NOMO-1 treated with dmso at 0.1 percent for 144 hours (cell line): ENCODE results near the gene ZC3H12D.
"Not testable (repeated sequence)": the region's sequence is repeated elsewhere in the genome, so short reads cannot be mapped to it uniquely, and the experiment has no call there.

Experiments
- DNase-seq: peaks from one replicate; lab custom pipeline; 2025; ENCODE audit not compliant: unreplicated experiment; lab: John Stamatoyannopoulos, UW

ZC3H12D gene

GRCh38 chr6:149460249-149460648 is 24.6 kb downstream of the ZC3H12D start:
- DNase-seq, result not testable (repeated sequence)

DNA sequence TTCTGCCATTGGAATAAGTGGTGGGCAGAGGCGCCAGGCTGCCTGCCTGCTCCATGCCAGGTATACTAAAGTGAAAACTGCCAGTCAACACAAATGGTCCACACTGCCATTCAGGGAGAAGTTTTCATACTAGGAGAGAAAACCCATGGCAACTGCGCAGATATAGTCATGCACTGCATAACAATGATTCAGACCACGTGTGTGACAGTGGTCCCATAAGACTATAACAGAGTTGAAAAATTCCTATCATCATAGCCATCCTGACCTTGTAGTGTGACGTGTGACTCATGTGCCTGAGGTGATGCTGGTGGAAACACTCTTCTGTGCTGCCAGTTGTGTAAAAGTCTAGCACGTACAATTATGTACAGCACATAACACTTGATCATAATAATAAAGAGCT is 25.1 kb downstream of the ZC3H12D start:
- DNase-seq, result no peak

DNA sequence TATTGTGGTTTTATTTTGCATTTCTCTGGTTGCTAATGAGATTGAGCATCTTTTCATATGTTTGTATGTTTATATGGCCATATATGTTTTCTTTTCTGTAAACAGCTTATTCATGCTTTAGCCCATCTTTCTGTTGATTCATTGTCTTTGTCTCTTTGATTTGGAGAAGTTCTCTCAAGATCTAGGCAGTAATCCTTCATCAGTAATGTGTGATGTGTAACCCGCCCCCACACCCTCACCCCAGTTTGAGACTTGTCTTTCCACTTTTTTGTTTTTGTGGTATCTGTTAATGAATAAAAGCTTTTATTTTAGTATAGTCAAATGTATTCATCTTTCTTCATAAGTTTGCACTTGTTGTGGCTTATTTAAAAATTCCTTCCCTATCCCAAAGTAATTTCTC is 26.0 kb downstream of the ZC3H12D start:
- DNase-seq, result no peak

GRCh38 chr6:149458196-149458595 is 26.6 kb downstream of the ZC3H12D start:
- no peak for DNase-seq

DNA sequence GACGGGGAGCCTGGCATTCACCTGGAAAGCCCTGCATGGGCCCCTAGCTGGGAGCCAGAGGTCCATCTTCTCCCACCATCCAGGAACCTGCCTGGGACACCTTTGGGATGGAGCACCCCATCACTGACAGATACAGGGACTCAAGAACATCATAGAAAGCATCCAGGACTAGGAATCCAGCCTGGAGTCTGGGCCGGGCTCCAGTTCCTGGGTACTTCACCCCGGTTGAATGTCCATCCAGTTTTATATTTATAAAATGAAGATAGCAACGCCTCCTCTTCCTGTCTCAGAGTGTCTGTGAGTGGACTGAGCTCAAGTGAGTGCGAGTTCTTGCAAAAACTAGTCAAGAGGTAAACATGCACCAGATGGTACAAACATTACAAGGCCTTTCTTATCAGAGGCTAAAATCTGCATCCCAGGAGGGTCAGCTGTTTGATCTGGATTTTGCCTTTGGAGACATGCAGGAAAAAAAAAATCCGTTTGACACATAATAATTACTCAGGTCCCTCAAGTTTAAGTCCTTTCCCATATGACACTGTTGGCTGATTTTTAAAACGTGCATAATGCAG is 27.4 kb downstream of the ZC3H12D start:
- DNase-seq, result no peak

- DNase-seq, result no peak
Measured at GRCh38 chr6:149456311-149457021, 28.3 kb downstream of the ZC3H12D start.

GRCh38 chr6:149455031-149455732 is 29.6 kb downstream of the ZC3H12D start:
- no peak for DNase-seq

DNA sequence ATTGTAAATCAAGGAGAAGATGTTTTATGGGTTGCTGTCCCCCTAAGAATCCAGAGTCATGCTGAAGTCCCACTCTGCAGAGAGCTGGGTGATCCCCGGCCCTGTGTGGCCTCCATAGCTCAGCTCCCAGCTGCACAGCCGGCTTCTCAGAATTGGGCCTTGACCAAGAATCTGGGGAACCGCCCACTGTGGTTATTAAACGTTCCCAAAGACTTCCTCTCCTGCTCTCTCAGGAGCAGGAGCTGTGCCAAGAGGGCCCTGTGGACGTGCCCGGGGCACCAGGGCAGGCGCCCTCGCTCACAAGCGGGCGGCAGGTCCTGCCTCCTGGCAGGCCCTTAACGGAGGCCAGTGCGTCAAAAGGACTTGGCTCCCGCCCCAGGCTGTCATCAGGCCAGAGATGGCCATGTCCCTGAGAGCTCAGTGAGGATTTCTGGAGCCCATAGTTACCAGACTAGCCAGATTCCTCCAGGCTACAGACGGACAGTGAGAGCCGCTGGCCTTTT is 30.4 kb downstream of the ZC3H12D start:
- no peak for DNase-seq

DNA sequence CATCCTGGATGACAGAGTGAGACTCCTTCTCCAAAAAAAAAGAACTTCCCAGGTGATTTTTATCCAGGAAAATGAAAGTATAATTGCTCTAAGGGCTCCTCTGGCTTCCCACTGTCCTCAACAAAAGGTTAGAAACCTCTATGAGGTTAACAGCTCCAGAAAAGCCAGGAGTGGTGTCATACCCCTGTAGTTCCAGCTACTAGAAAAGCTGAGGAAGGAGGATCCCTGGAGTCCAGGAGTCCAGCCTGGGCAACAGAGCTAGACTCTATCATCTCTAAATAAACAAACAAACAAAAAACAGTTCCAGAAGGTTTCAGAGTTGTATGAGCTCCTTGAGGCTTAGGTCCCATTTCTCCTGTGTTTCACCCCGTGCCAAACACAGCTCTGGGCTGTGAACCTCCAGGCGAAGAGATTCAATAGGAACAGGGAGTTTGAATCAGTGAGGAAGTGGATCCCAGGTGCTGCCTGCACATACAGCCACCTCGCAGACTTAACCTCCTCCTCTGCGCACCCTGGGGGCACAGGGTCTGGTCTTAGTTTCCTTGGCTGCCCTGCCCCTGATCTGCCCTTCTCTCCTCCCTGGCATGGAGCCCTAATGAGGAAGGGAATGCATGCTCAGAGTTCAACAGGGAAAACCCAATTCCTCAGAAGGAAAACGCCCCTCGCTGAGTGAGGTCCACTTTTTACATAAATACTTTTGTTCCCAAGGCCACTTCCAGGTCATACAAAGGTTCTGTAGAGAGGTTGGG is 31.0 kb downstream of the ZC3H12D start:
- no peak for DNase-seq

- no peak for DNase-seq
Measured at GRCh38 chr6:149452037-149452939, 32.5 kb downstream of the ZC3H12D start.

DNA sequence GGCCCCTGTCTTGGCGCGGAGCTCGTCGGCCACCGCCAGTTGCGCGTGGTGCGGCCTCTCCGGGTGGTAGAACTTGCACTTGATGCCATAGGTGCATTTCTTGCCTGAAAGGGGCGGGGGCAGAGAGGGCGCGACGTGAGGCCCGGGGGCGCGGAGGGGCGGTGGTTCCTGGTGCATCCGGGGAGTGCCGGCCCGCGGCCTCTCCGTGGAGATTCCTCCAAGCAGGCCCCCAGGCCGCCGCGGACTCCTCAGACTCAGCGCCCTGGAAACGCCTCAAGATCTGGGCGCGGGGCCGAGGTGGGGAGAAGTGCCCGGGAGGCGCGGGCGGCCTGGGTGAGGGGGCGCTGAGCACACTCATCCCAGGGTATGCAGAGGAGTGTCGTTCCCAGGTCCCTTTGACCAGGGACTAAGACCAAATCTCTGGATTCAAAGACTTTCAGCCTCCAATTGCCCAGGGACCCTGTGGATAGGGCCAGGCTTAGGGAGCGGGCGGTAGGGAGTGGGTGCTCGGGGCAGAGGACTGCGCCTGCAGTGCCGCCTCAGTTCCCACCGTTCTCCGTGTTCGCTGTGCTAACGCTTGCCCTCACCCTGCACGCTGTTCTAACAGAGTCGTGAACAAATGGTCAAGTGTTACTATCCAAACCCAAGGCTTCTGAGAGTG is 33.3 kb downstream of the ZC3H12D start:
- no peak for DNase-seq

GRCh38 chr6:149450679-149451375 is 34.0 kb downstream of the ZC3H12D start:
- DNase-seq, result no peak

DNA sequence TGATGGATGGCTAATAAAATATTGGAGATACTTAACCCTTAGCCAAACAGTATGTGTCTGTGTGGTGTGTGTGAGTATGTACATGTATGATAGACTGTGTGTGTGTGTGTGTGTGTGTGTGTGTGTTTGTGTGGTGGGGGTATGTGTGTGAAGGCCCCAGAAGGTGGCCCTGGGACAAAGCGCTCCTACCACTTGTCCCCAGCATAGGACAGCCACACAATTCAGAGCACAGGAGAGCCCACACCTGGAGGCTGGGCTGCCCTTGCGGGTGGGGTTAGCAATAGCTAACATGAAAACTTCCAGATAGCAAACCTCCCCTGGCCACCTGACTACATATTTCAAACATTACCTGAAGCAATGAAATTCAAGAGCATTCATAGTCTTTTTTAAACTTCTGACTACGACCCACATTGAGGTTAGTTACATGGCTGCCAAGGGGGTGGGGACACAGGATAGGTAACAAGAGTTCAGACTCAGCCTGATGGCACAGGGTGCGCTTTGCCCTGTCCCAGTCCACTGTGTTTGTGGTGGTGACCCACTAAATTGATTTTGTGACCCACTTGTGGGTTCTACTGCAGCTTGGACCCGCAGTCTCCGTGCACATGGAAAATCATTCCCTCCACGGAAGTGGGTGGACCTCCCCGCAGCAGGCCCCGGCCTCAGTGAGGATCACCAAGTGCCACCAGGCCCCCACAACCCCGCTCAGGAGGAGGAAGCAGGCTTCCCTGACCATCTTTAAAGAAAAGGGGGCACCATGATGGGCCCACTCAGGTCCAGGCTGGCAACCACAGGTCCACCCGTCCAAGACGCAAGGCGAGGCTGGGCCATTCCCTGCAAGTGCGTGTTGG is 34.8 kb downstream of the ZC3H12D start:
- DNase-seq, result no peak

DNA sequence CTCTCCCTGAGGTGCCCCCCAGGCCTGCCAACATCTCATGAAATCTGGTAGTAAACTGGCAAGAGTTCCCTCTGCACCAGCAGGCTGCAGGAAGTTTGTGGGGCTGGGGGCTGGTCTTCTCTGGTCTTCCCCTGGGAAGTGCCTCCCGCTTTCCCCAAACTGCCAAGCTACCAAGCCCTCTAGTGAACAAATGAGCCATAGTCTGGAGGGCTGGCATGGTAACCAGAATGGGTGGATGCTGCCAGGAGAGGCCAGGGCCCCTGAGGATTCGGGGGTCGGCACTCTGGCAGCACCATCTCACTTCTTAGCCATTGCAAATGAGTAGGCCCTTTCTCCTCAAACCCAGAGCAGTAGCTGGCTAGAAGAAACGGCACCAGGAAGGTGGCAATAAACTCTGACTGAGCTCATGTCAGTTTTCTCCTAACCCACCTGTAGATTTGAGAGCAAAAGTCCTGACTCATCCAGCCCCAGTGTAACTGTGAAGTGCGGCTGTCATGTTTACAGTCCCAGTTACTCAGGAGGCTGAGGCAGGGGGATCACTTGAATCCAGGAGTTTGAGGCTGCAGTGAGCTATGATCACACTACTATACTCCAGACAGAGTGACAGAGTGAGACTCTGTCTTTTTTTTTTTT is 35.9 kb downstream of the ZC3H12D start:
- DNase-seq, result no peak

- no peak for DNase-seq
Measured at GRCh38 chr6:149446791-149447376, 37.9 kb downstream of the ZC3H12D start.

DNA sequence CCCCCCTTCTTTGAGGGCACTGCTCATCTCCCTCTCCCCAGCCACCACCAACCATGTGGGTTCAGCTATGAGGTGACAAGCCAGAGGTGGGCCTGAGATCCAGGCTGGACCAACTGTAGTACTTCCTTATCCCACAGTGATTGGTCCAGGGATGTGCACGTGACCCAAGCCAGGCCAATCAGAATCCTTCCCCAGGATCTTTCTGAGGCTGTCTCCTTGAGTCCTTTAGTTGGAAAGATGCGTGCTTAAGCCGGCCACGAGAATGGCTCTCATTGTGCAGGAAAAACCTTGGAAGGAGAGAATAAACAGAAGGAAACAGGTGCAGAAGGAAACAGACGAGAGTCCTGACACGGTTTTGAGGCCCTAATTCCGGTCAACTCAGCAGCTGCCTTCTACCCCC is 39.2 kb downstream of the ZC3H12D start:
- DNase-seq, result no peak

DNA sequence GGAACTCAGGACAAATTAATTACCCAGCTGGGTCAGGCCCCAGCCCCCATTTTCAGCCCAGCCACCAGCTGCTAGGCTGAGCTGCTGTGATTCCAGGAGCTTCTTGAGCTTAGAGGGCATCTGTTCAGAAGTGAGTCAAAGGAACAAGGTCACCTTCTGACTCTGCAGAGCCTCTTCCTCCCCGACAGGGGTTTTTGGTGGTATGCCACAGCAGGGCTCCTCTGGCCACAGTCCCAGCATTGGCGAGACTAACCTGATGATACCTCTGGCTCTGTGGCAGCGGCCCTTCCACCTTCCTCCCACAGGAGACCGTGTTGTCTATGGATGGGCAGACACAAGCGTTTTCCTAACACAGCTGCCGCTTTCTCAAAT is 39.7 kb downstream of the ZC3H12D start:
- no peak for DNase-seq
